Neutrophil (primary cell): ENCODE measurements around the gene NPEPL1.

ENCODE experiments used
- H3K27ac ChIP-seq: fragments of 200-600 bp; sonication (generic); 2 replicates; pipeline ENCODE4 v1.5.1; 2016; ENCODE audit warnings: mild to moderate bottlenecking, moderate library complexity
- H3K27me3 ChIP-seq: fragments of 200-600 bp; sonication (generic); 2 replicates; pipeline ENCODE4 v1.6.0; 2016; ENCODE audit warnings: mild to moderate bottlenecking
- H3K36me3 ChIP-seq: fragments of 200-600 bp; sonication (generic); 2 replicates; pipeline ENCODE4 v1.5.1; 2017
- H3K4me1 ChIP-seq, 2 experiments: fragments of 200-600 bp in 1 of 2; sonication (generic) in 1 of 2; 1 replicate in 1 of 2; 2 replicates in 1 of 2; pipeline versions ENCODE4 v1.5.1 to v1.6.1; 2013 to 2016; ENCODE audit warnings: low read depth in 1 of 2, low read length in 1 of 2, mild to moderate bottlenecking in 1 of 2, moderate library complexity in 1 of 2; ENCODE audit not compliant: control insufficient read depth in 1 of 2, insufficient read depth in 1 of 2
- H3K4me3 ChIP-seq, 2 experiments: fragments of 200-600 bp in 1 of 2; sonication (generic) in 1 of 2; 1 replicate in 1 of 2; 2 replicates in 1 of 2; pipeline ENCODE4 v1.5.1; 2013 to 2016; ENCODE audit warnings: low read depth in 1 of 2, low read length in 1 of 2, mild to moderate bottlenecking in 1 of 2, moderate library complexity in 1 of 2
- H3K9me3 ChIP-seq: fragments of 200-600 bp; sonication (generic); 2 replicates; pipeline ENCODE4 v1.5.1; 2016
- TF ChIP-seq, protein P1 (sequence below): fragments of 200-600 bp; sonication (generic); IDR thresholded peaks from 2 replicates; pipeline ENCODE4 v1.5.1; 2016; ENCODE audit warnings: antibody characterized with exemption

Gene NPEPL1

GRCh38 chr20:58700823-58701222 lies 8.2 kb downstream of the NPEPL1 start:
- Histone ChIP-seq H3K4me1 (no peaks in the 10 kb centered on the region), H3K36me3 (peaks cover 98% of the 10 kb centered on the region), H3K27me3 (no peaks in the 10 kb centered on the region), H3K4me3 (no peak overlapping the region), H3K27ac (no peak overlapping the region), H3K9me3 (no peaks in the 10 kb centered on the region)
- TF ChIP-seq, protein P1, sequence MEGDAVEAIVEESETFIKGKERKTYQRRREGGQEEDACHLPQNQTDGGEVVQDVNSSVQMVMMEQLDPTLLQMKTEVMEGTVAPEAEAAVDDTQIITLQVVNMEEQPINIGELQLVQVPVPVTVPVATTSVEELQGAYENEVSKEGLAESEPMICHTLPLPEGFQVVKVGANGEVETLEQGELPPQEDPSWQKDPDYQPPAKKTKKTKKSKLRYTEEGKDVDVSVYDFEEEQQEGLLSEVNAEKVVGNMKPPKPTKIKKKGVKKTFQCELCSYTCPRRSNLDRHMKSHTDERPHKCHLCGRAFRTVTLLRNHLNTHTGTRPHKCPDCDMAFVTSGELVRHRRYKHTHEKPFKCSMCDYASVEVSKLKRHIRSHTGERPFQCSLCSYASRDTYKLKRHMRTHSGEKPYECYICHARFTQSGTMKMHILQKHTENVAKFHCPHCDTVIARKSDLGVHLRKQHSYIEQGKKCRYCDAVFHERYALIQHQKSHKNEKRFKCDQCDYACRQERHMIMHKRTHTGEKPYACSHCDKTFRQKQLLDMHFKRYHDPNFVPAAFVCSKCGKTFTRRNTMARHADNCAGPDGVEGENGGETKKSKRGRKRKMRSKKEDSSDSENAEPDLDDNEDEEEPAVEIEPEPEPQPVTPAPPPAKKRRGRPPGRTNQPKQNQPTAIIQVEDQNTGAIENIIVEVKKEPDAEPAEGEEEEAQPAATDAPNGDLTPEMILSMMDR, result no peak

- Histone ChIP-seq H3K9me3 (no peaks in the 10 kb centered on the region), H3K27ac (no peak overlapping the region), H3K27me3 (no peaks in the 10 kb centered on the region), H3K4me3 (no peak overlapping the region), H3K36me3 (peaks cover 96% of the 10 kb centered on the region), H3K4me1 (no peaks in the 10 kb centered on the region)
- TF ChIP-seq, protein P1, result no peak
Observed at GRCh38 chr20:58701431-58702160, 9.0 kb downstream of the NPEPL1 start.

- Histone ChIP-seq H3K27ac (peak overlapping the region; percentile 2), H3K4me1 (no peaks in the 10 kb centered on the region), H3K36me3 (peaks cover 95% of the 10 kb centered on the region), H3K9me3 (no peaks in the 10 kb centered on the region), H3K27me3 (no peaks in the 10 kb centered on the region), H3K4me3 (no peak overlapping the region)
- TF ChIP-seq, protein P1, result no peak
Observed at GRCh38 chr20:58702161-58702510, 9.5 kb downstream of the NPEPL1 start.

GRCh38 chr20:58702859-58703648 lies 10.5 kb downstream of the NPEPL1 start:
- H3K36me3 ChIP-seq, result peaks cover 93% of the 10 kb centered on the region
- TF ChIP-seq, protein P1, result peak; percentile 54

GRCh38 chr20:58703765-58704371 lies 11.3 kb downstream of the NPEPL1 start:
- no peak overlapping the region for H3K27ac ChIP-seq
- no peaks in the 10 kb centered on the region for H3K4me1 ChIP-seq
- no peaks in the 10 kb centered on the region for H3K27me3 ChIP-seq
- TF ChIP-seq, protein P1, result no peak
- no peak overlapping the region for H3K4me3 ChIP-seq
- peaks cover 93% of the 10 kb centered on the region for H3K36me3 ChIP-seq
- H3K9me3 ChIP-seq, result no peaks in the 10 kb centered on the region

More at GRCh38 chr20:58702859-58703648, 10.5 kb downstream of the NPEPL1 start:
- H3K9me3 ChIP-seq, result no peaks in the 10 kb centered on the region
- peak overlapping the region; percentile 2 for H3K27ac ChIP-seq
- H3K27me3 ChIP-seq, result no peaks in the 10 kb centered on the region
- no peaks in the 10 kb centered on the region for H3K4me1 ChIP-seq
- no peak overlapping the region for H3K4me3 ChIP-seq
